ENCODE results near the gene ALDH4A1.

The ALDH4A1 gene

GRCh38 chr1:18922319-18922726 is 20.0 kb upstream of the ALDH4A1 start:
- no peak for DNase-seq

- DNase-seq: no peak
Observed at GRCh38 chr1:18921516-18922251, 19.3 kb upstream of the ALDH4A1 start.

DNA sequence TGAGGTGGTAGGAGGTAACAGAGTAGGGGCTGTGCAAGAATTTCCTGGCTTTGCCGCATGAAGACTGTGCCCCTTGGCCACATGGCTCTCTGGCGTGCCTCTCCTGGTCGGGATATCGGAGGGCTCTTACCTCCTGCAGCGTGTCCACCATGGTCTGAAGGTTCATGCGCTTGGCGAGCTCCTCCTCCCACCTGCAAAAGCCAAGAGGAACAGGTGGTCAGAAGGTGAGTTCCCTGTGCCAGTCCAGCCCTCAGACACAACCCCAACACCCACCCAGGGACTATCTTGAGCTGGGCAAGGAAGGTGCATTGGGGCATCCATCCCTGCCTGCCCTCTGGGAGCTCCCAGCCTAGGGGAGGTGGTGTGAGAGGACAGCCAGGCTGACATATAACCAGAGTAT is 18.6 kb upstream of the ALDH4A1 start:
- no peak for DNase-seq

DNA sequence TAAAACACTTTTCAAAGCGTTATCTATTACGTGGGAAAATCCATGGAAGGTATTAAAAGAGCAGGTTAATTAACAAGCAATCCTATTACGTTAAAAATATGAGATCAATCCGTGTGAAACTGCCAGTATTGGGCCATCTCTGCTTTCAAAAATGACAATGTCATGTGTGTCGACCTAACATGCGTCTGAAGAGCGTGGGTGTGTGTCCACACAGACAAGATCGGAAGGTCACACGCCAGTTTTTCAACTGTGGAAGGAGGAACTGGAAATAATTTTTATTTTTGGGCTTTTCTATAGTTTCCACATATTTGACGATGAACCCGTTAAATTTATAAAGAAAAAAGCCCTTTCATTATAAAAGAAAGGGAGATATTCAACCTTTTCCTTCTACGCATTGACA is 17.6 kb upstream of the ALDH4A1 start:
- no peak for DNase-seq

DNA sequence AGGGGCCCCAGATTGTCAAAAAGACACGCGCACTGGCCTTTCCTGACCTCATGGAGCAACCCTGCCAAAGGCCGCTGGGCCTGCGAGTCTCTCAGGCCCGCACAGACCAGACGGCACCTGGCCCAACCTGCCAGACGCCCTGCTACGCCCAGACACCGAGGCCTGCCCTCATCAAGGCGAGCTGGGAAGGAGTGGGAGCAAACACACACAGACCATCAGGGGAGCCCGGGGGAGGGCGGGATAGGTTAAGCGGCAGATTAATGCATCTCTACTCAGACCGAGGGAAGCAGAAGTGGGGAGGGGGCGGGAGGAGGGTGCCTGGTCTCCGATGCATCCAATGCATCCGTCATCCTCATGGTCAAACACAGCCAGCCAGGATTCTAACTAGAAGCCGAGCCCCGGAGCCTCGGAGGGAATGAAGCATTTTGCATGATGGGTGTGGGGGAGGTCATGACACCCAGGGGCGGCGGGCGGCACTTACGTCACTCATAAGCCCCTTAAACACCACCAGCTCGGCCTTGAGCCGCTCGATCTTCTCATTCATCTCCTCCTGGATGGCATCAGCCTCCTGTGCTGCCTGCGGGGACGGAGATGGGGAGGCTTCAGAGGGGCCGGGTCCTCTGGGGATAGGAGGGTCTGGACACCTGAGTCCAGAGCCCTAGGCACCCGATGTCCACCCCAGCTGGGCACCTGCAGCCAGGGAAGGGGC is 17.0 kb upstream of the ALDH4A1 start:
- DNase-seq: no peak

- DNase-seq: no peak
Observed at GRCh38 chr1:18918417-18918816, 16.1 kb upstream of the ALDH4A1 start.

DNA sequence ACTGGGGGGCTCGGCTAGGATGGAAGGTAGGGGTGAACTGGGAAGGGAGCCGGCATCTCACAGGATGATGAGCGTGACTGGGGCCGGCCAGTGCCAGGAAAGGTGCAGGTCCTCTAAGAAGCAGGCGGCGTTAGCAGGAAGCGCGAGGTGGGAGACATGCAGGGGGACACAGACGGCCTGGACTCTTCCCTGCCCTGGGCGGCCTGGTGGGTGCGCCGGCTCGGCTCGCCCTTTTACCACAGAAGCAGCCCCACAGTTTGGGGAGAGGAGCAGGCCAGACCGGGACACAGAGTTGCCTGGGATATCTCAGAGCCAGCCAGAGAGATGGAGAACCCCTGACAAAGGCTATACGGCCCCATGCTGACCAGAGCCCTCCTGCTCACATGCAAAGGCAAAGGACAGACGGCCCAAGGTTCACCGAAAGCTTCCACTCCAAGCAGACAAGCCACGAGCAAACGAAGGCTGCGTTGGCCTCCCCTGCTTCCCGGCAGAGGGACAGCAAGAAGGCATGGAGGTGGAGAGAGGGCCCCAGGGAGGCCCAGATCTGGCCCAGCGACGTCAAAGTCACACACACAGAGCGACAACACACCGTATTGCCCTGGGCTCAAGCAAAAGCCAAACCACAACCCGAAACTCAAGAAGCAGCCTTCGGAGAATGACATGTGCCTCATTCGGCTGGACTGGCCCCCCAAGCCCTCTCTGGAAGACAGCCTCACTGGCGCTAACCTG is 14.9 kb upstream of the ALDH4A1 start:
- no peak for DNase-seq

GRCh38 chr1:18915341-18915740 is 13.0 kb upstream of the ALDH4A1 start:
- DNase-seq: no peak

DNA sequence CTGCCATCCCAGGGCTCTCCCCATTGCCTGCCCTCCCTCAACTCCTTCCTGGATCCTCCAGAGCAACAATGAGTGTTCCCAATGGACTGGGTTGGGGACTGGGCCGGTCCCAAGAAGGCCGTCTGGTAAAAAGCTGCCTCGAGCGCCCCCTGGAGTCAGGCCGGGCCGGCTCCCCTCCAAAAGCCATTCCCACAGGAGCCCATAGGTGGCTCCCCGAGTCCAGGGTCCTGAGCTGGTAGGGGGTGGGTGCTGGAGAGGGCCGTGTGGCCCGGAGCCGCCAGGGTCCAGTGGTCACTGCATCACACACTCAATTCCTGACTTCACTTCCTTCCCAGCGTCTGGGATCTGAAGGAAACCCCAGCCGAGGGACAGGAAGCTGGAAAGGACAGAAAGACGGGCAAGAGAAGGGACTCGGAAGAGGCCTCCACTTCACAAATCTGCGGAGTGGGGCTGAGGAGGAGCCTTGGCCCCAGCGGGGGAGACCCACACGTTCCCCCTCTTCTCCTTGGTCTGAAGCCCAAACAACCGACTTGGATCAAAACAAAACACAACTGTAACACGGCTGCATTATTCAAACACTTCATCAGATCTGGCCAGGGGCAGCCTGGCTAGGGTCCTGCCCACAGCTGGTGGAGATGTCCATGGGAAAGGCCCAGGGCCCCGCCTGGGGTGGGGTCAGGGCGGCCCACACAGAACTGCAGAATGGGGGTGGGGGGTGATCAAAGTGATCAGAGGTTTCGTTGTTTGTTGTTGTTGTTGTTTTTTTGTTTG is 10.9 kb upstream of the ALDH4A1 start:
- peak; percentile 81 for DNase-seq

GRCh38 chr1:18912550-18912949 is 10.2 kb upstream of the ALDH4A1 start:
- no peak for DNase-seq

- no peak for DNase-seq
Observed at GRCh38 chr1:18908911-18909771, 6.8 kb upstream of the ALDH4A1 start.

GRCh38 chr1:18907917-18908845 is 5.8 kb upstream of the ALDH4A1 start:
- no peak for DNase-seq

DNA sequence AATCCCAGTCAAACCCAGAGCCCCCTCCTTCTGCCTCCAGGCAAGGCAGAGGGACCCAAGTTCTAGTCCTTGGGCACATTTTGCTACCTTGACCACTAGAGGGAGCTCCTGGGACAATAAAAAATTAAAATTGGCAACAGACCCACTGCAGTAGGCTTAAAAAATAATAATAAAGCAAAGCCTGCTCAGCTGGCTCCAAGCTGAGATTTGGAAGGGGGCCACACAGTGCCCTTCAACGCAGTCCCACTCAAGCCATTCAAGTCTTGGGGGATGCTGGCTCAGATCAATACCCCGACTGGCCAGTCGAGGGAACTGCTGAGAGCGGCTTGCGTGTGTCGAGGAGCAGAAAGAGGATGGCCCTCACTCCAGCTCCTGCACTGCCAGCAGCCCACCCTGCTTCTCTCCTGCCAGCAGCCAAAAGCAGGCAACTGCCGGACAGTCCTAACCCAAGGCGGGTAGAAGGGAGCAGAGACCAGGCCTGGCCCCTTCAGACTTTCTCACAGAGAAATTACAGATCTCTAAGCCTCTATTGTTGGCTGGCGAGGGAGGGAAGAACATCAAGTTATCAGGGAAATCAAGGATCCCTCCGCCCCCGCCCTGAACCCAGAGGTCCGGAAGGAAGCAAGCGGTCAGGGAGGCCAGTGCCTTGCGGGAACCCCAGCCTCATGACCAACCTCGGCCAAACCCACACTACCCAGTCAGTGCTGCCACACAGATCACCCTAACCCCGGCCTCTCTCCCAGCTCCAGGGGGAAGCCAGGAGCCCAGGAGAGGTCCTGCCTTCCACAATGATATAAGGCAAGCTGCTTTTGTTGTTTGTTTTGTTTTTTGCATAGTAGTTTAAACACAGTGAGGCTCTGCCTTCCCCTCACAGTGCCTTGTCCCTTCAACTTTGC is 4.9 kb upstream of the ALDH4A1 start:
- peak; percentile 35 for DNase-seq

- no peak for DNase-seq
Observed at GRCh38 chr1:18903291-18903756, 969 bp upstream of the ALDH4A1 start.

DNA sequence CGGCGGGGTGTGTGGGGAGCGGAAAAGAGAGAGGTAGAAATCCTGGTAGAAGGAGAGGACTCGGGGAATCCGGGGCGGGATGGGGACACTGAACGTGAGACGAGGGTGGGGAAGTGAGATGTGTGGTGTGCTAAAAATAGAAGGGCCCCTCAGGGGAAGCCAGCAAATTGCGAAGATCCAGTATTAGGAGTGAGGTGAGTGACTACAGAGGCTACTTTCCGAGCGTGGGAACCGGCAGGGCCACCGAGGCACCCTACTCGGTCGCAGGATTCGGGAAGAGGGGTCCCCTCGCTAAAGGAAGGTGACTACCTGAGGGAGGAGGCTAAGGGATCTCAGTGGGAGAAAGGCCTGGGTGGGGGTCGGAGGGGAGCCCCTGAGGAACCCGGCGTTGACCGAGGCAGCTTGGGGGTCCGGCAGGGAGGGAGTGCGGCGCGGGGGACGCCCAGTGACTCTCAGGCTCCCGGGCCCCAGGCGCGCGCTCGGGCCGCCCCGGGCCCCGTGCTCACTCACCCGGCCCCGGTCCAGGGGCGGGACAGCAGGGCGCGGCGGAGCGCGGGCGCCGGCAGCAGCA is 318 bp downstream of the ALDH4A1 start:
- no peak for DNase-seq

DNA sequence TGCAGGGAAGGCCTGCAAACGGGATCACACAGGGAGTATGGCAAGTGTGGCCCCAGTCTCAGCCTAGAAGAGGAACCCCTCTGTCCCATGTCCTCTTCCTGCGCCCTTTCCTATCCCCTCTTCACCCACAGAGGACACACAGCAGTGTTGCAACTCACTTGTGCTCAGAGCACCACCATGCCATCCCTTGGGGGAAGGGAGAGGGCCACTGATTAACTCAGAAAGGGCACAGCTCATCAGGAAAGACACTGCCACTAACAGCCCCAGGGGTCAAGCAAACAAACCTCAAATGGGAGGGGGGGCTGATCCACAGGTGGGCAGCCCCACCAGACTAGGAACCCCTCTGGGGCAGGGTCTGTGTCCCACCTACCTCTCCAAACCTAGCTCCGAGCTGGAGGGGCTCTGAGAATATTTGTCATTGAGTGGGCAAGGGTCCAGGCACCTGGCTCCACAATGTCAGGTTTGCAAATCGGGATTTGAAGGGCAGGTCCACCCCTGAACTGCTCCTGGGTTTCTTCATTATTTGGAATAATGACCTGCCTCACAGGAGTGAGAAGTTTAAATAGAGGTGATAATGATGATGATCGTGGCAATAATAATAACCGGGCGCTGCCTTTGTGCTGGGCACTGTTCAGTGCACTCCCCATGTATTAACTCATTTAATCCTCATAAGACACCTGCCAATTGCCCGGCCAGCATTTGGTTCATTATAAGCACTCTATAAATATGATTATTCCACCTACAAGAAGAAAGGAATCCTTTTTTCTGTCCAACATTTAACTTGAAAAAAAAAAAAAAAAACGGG is 1.0 kb downstream of the ALDH4A1 start:
- no peak for DNase-seq

DNA sequence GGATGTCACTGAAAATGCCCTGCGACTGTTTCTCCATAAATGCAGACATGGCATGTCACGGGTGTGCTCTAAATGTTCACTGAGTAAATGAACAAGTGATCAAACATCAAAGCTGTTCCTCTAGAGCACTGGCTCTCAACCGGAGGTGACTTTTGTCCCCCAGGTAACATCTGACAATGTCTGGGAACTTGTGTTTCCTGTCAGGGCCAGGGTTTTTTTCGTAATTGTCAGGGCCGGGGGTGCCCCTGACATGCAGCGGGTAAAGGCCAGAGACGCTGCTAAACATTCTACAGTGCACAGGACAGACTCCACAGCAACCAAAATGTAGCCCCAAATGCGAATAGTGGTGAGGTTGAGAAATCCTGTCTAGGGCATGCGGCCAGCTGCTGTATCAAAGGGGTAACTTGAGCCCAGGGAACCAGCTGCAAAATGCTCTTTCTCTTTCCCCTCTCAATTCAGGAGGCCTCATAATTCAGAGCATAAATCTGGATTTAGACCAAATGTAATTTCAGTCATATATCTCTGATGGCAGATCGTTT is 2.0 kb downstream of the ALDH4A1 start:
- DNase-seq: no peak

DNA sequence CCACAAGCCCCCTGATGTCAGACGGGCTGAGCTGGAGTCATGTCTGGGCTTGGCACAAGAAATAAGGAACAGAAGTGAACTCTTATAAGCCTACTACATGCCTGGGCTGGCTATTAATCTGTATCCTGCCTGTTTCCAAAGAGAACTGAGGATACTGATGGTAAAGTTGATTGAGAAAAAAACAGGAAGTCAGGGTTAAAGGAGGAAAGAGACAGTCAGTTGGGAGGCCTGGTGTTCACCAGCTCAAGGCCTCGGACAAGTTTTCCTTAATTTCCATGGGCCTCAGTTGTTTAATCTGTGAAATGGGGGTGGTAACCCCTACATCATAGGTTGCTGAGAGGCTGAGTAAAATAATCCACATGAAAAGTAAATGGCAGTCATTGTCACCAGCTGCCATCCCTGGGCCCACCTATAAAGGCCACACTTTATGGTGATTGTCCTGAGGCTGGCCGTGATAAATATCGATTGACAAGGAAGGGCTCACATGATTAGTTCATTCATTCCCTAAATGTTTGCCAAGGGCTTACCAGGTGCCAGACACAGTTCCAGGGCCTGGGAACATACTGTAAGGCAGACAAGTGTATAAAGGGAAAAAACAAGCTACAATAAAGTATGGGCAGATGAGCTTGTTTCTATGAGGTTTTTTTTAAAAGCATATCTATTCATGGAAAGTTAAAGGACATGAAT is 2.8 kb downstream of the ALDH4A1 start:
- DNase-seq: no peak

All from stimulated activated CD4-positive, alpha-beta T cell treated with anti-CD3 and anti-CD28 coated beads, Interleukin-12 subunit alpha, Interleukin-12 subunit beta, amount 100 ng/mL, for 4 hours (primary cell).